HFF-Myc (cell line): ENCODE data around the gene ACACB.

Experiments
- DNase-seq: peaks from one replicate; pipeline ENCODE4 v3.0.0-alpha.2; 2011; ENCODE audit warnings: low read depth; ENCODE audit errors: extremely low read depth
- H3K4me3 ChIP-seq: replicated peaks from 2 replicates; pipeline ENCODE4 v1.5.1; 2011; ENCODE audit warnings: low read depth, mild to moderate bottlenecking, control low read depth, low read length
- TF ChIP-seq, protein P1 (sequence below): IDR thresholded peaks from 2 replicates; pipeline ENCODE4 v1.5.1; 2012; ENCODE audit warnings: mild to moderate bottlenecking, low read depth, low read length, control low read depth; ENCODE audit errors: missing control alignments

ACACB gene

DNA sequence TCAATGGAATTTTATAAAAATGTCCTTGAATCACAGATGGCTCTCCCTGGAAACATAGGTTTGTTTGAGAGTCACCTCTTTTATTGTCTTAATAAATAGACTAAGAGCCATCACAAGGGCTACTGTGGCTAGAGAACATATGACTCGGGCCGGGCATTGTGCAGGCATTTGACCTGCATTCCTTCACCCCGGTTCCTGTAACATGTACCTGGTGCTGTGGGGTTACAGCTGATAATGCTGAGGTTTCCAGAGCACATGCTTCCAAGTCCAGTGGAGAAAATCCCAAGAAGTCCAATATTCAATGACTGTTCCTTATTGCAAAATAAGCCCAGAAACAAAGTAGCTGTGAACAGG is 1.0 kb upstream of the ACACB start:
- H3K4me3 ChIP-seq, result no peak overlapping the region
- TF ChIP-seq, protein P1, sequence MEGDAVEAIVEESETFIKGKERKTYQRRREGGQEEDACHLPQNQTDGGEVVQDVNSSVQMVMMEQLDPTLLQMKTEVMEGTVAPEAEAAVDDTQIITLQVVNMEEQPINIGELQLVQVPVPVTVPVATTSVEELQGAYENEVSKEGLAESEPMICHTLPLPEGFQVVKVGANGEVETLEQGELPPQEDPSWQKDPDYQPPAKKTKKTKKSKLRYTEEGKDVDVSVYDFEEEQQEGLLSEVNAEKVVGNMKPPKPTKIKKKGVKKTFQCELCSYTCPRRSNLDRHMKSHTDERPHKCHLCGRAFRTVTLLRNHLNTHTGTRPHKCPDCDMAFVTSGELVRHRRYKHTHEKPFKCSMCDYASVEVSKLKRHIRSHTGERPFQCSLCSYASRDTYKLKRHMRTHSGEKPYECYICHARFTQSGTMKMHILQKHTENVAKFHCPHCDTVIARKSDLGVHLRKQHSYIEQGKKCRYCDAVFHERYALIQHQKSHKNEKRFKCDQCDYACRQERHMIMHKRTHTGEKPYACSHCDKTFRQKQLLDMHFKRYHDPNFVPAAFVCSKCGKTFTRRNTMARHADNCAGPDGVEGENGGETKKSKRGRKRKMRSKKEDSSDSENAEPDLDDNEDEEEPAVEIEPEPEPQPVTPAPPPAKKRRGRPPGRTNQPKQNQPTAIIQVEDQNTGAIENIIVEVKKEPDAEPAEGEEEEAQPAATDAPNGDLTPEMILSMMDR, result no peak
- no peak for DNase-seq

DNA sequence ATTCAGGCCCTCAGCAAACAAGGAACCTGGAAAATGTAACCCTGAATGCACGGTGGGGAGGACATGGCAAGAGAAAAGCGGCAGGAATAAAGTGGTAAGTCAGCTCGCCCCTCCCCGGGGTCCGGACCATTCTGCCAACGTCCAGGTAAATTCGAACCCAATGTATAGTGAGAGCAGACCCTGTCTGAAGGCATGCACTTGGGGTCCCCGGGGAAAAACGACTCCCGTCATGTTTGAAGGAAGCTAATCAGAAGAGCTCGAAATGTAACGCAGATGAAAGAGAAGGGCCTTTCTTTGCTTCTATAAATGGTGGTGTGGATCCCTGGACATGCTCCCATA is 193 bp downstream of the ACACB start:
- no peak for DNase-seq
- H3K4me3 ChIP-seq, result no peak overlapping the region
- TF ChIP-seq, protein P1, result no peak

DNA sequence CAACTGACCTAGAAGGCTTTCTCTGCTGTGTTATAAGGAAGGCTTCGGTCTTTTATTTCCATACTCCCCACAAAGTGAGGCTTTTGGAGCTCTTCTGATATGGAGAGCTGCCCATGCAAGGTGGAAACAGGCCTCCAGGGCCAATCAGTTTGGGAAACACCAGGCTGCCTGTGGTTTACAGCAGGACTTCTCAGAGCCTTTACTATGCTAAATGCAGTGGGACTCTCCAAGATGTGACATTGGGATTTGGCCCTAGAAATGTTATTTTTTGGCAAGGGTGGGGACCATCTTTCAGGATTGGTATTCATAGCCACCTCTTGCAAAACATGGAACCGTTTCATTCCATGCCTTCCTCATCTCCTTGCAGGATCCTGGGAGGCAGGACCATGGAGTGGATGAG is 3.7 kb downstream of the ACACB start:
- no peak for DNase-seq
- TF ChIP-seq, protein P1, result no peak
- H3K4me3 ChIP-seq, result no peak overlapping the region

DNA sequence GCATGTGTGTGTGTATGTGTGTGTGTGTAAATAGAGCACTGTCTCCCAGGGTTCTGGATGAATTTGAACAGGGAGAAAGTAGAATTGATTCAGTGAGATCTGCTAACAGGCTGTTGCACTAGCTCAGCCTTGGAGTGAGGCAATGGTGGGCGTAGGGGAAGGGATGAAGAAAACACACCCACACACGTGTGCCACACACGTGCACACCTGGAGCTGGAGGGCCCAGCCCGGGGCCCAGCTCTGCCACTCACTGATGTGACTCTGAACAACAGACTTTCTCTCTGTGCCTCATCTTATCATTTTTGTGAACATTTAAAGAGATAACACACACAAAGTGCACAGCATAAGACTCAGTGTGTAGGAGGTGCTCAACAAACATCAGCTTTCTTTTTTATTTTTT is 4.2 kb downstream of the ACACB start:
- TF ChIP-seq, protein P1, result no peak
- H3K4me3 ChIP-seq, result no peak overlapping the region

DNA sequence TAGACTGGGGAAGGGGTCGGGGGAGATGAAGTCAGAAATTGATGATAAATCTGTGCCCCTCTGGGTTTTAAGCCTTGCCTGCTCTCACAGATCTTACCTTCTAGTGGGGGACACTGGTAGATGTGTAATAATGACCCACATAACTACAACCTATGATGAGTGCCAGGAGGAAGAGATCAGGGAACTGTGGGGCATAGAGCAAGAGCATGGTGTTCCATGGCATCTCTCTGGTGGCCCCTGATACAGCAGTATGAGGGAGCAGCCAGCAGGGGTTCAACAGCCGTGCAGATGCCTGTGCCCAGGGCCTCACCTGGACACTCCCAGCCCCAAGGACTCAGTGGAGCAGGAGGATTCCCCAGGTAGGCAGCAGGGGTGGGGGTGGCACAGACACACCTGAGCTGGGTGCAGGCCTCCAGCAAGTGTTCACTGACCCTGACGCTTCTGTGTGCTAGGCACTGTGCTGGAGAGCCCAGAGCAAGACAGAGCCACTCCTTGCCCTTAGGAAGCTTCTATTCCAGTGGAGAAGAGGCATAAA is 5.0 kb downstream of the ACACB start:
- no peak overlapping the region for H3K4me3 ChIP-seq
- no peak for DNase-seq
- TF ChIP-seq, protein P1, result no peak

More for the DNA sequence above, 4.2 kb downstream of the ACACB start:
- no peak for DNase-seq

DNA sequence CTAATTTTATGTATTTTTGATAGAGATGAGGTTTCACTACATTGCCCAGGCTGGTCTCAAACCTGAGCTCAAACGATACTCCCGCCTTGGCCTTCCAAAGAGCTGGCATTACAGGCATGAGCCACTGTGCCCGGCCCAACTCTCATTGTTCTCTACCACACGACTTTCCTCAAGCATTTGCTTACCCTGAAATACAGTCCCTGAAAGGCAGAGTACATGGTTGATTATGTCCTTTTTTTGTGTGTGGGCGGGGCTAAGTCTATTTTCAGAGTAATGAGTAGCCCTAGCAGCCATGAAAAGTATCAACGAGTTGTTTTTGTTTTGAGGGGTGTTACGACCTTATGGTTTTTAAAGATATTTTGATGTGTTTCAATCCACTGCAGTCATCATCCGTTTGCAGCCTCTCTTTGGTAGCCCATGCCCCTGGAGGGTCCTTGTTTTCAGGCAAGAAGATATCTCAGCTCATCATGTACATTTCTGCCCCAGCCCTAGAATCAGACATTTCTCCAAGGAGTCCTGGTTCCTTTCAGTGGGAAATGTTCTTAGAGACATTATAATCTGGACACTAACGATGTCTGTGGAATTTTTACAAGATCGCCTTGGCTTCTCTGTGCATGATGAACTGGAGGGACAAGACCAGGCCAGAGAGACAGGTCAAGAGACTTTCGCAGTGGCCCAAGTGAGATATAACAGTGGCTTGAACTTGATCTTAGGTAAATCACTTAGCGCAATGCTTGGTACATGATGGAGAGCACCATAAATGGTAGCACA is 8.7 kb downstream of the ACACB start:
- no peak overlapping the region for H3K4me3 ChIP-seq
- no peak for DNase-seq
- TF ChIP-seq, protein P1, result no peak

DNA sequence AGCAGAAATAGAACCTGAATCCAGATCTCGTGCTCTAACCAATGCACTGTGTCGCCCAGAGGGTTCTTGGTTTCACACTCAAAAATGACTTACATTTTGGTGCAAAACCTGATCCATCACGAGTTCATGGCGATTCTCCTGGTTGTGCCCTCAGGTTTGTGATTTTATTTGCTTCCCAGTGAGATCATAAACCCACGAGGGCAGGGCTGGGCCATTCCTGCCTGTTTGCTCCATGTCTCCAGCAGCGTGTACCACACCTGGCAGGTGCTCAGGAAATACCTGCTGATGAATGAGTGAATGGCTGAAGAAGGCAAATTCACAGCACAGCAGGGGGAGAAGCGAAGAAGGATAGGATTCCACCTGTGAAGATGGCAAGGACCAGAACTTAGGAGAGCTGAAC is 9.4 kb downstream of the ACACB start:
- H3K4me3 ChIP-seq, result no peak overlapping the region

More for the DNA sequence above, 9.4 kb downstream of the ACACB start:
- TF ChIP-seq, protein P1, result no peak
- no peak for DNase-seq
